ENCODE data around the gene ADRM1. TPM values are rescaled to one million over a fixed set of nuclear protein-coding genes. Genes with fewer than 3 reads are reported as not detected.

Gene ADRM1
- total RNA-seq, 5 donors from 2014 or later (not counting 1 experiment from before 2014, with no cell fraction given), result 44.7 to 80.3 (median 72.9) TPM

DNA sequence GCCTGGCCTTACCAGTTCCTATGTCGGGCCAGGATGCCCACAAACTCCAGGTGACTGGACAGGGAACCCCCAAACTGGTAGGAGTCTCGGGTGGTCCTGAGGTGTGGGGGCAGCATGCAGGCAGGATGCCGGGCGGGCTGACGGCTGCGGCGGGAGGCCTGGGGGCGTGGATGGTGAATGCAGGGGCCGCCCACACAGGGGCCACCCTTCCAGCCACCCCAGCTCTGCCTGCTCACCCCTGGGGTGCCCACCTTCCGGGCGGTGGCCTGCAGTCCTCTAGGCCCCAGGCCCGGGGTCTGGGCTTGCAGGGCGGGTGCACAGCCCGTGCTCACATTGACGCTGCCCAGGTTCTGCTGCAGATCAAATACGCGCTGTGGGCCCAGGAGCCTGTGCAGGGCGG lies 8.4 kb downstream of the ADRM1 start:
- peaks cover 8% of the 10 kb centered on the region for H3K36me3 Mint-ChIP-seq
- H3K4me1 Mint-ChIP-seq, result no peaks in the 10 kb centered on the region
- ATAC-seq (replicated peaks in 1 of 4), result no peak
- DNase-seq, result no peak
- WGBS (ENCODE audit: insufficient coverage), result 93% methylated on average over 13 of the region's 18 CpGs
- Histone ChIP-seq H3K4me3 (ENCODE audit: control insufficient read depth in 1 of 2, extremely low read depth in 1 of 2, low read length in 1 of 2) (no peak overlapping the region), H3K36me3 (ENCODE audit: control insufficient read depth in 2 of 2, extremely low read depth in 1 of 2, insufficient read depth in 1 of 2, low read length in 1 of 2) (peaks cover 17 to 31% of the 10 kb centered on the region in 2 donors), H3K4me1 (ENCODE audit: control insufficient read depth in 1 of 2, extremely low read depth in 1 of 2, insufficient read depth in 2 of 2, low read length in 2 of 2) (peaks cover 0 to 7% of the 10 kb centered on the region in 2 experiments), H3K27ac (ENCODE audit: low read length) (no peak overlapping the region), H3K9me3 (no peaks in the 10 kb centered on the region), H3K27me3 (replicated peaks in 1 of 2; ENCODE audit: control insufficient read depth in 2 of 2, extremely low read depth in 1 of 2, insufficient read depth in 2 of 2, low read length in 1 of 2) (no peaks in the 10 kb centered on the region)
- H3K4me3 Mint-ChIP-seq, result no peak overlapping the region
- no peaks in the 10 kb centered on the region for H3K27me3 Mint-ChIP-seq
- no peak overlapping the region for H3K27ac Mint-ChIP-seq
- H3K9me3 Mint-ChIP-seq, result no peaks in the 10 kb centered on the region
- ChIA-PET CTCF (no interaction called here), POLR2A (no interaction called here)

- peaks cover 0 to 2% of the 10 kb centered on the region in 2 experiments for H3K4me1 ChIP-seq (ENCODE audit: control insufficient read depth in 1 of 2, extremely low read depth in 1 of 2, insufficient read depth in 2 of 2, low read length in 2 of 2)
- ChIA-PET CTCF (no interaction called here), POLR2A (no interaction called here)
- no peak overlapping the region for H3K4me3 ChIP-seq (ENCODE audit: control insufficient read depth in 1 of 2, extremely low read depth in 1 of 2, low read length in 1 of 2)
- no peak for DNase-seq
- no peak overlapping the region for H3K27ac ChIP-seq (ENCODE audit: low read length)
- H3K27ac Mint-ChIP-seq, result no peak overlapping the region
- H3K36me3 Mint-ChIP-seq, result peaks cover 8% of the 10 kb centered on the region
- no peaks in the 10 kb centered on the region for H3K27me3 ChIP-seq (replicated peaks in 1 of 2; ENCODE audit: control insufficient read depth in 2 of 2, extremely low read depth in 1 of 2, insufficient read depth in 2 of 2, low read length in 1 of 2)
- no peaks in the 10 kb centered on the region for H3K9me3 ChIP-seq
- no peaks in the 10 kb centered on the region for H3K27me3 Mint-ChIP-seq
- H3K4me3 Mint-ChIP-seq, result no peak overlapping the region
- H3K9me3 Mint-ChIP-seq, result no peaks in the 10 kb centered on the region
- H3K4me1 Mint-ChIP-seq, result no peaks in the 10 kb centered on the region
- WGBS (ENCODE audit: insufficient coverage), result 92% methylated on average over 57 of the region's 60 CpGs
- ATAC-seq (replicated peaks in 1 of 4), result no peak
- H3K36me3 ChIP-seq (ENCODE audit: control insufficient read depth in 2 of 2, extremely low read depth in 1 of 2, insufficient read depth in 1 of 2, low read length in 1 of 2), result peaks cover 11 to 22% of the 10 kb centered on the region in 2 donors
Observed at GRCh38 chr20:62311832-62312661, 9.2 kb downstream of the ADRM1 start.

GRCh38 chr20:62312662-62312977 lies 9.8 kb downstream of the ADRM1 start:
- 91% methylated on average over 16 of the region's 16 CpGs for WGBS (ENCODE audit: insufficient coverage)
- Mint-ChIP-seq H3K4me1 (no peaks in the 10 kb centered on the region), H3K27me3 (no peaks in the 10 kb centered on the region), H3K4me3 (no peak overlapping the region), H3K27ac (no peak overlapping the region), H3K36me3 (peaks cover 8% of the 10 kb centered on the region), H3K9me3 (no peaks in the 10 kb centered on the region)
- peaks cover 0 to 2% of the 10 kb centered on the region in 2 experiments for H3K4me1 ChIP-seq (ENCODE audit: control insufficient read depth in 1 of 2, extremely low read depth in 1 of 2, insufficient read depth in 2 of 2, low read length in 2 of 2)
- H3K9me3 ChIP-seq, result no peaks in the 10 kb centered on the region
- no peaks in the 10 kb centered on the region for H3K27me3 ChIP-seq (replicated peaks in 1 of 2; ENCODE audit: control insufficient read depth in 2 of 2, extremely low read depth in 1 of 2, insufficient read depth in 2 of 2, low read length in 1 of 2)
- POLR2A ChIA-PET, result no interaction called here
- DNase-seq, result no peak
- peaks cover 6 to 16% of the 10 kb centered on the region in 2 donors for H3K36me3 ChIP-seq (ENCODE audit: control insufficient read depth in 2 of 2, extremely low read depth in 1 of 2, insufficient read depth in 1 of 2, low read length in 1 of 2)
- H3K27ac ChIP-seq (ENCODE audit: low read length), result no peak overlapping the region
- no peak overlapping the region for H3K4me3 ChIP-seq (ENCODE audit: control insufficient read depth in 1 of 2, extremely low read depth in 1 of 2, low read length in 1 of 2)
- CTCF ChIA-PET, result no interaction called here
- ATAC-seq (replicated peaks in 1 of 4), result no peak

- peaks cover 0 to 2% of the 10 kb centered on the region in 2 experiments for H3K4me1 ChIP-seq (ENCODE audit: control insufficient read depth in 1 of 2, extremely low read depth in 1 of 2, insufficient read depth in 2 of 2, low read length in 2 of 2)
- ChIA-PET POLR2A (no interaction called here), CTCF (no interaction called here)
- WGBS (ENCODE audit: insufficient coverage), result 89% methylated on average over 19 of the region's 26 CpGs
- H3K36me3 ChIP-seq (ENCODE audit: control insufficient read depth in 2 of 2, extremely low read depth in 1 of 2, insufficient read depth in 1 of 2, low read length in 1 of 2), result peaks cover 2 to 12% of the 10 kb centered on the region in 2 donors
- H3K27me3 ChIP-seq (replicated peaks in 1 of 2; ENCODE audit: control insufficient read depth in 2 of 2, extremely low read depth in 1 of 2, insufficient read depth in 2 of 2, low read length in 1 of 2), result no peaks in the 10 kb centered on the region
- no peaks in the 10 kb centered on the region for H3K9me3 Mint-ChIP-seq
- H3K9me3 ChIP-seq, result no peaks in the 10 kb centered on the region
- no peak overlapping the region for H3K4me3 ChIP-seq (ENCODE audit: control insufficient read depth in 1 of 2, extremely low read depth in 1 of 2, low read length in 1 of 2)
- no peak overlapping the region for H3K4me3 Mint-ChIP-seq
- ATAC-seq (replicated peaks in 1 of 4), result no peak
- no peaks in the 10 kb centered on the region for H3K4me1 Mint-ChIP-seq
- H3K36me3 Mint-ChIP-seq, result peaks cover 8% of the 10 kb centered on the region
- H3K27ac Mint-ChIP-seq, result no peak overlapping the region
- no peak overlapping the region for H3K27ac ChIP-seq (ENCODE audit: low read length)
- no peaks in the 10 kb centered on the region for H3K27me3 Mint-ChIP-seq
- no peak for DNase-seq
Observed at GRCh38 chr20:62313021-62313420, 10.2 kb downstream of the ADRM1 start.

DNA sequence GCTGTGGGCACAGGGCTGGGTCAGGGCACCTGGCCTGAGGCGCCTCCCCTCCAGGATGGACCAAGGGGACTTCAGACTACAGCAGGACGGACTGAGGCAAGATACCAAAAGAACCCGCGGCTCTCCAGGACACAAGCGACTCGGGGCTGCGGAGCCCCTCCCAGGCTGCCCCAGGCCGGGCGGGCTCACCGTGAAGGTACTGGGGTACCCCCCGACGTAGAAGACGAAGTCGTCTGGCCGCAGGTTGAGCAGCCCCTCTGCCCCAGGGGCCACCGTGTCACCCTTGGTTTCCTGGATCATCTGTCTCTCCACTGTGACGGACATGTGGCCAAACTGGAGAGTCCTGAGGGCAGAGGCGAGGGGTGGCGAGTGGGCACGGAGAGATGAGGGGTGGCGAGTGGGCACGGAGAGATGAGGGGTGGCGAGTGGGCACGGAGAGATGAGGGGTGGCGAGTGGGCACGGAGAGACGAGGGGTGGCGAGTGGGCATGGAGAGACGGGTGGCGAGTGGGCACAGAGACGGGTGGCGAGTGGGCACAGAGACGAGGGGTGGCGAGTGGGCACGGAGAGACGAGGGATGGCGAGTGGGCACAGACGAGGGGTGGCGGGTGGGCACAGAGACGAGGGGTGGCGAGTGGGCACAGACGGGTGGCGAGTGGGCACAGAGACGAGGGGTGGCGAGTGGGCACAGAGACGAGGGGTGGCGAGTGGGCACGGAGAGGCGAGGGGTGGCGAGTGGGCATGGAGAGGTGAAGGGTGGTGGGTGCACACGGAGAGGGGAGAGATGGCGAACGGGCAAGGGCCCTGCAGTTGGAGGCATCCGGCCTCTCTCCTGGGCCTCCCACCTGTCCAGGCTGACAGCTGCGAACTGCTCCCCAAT lies 10.9 kb downstream of the ADRM1 start:
- 92% methylated on average over 46 of the region's 55 CpGs for WGBS (ENCODE audit: insufficient coverage)

DNA sequence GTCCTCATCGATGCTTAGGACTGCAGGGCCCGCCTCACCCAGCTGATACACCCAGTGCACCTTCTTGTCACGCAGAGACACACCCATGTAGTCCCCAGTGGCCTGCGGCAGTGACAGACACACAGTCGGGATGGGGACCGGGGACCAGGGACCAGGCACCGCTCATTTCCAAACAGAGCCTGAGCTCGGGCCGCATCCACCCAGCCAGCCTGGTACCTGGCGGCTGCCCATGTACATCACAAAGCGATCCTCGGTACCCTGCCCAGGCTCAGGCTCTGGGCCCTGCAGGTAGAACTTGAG lies 11.5 kb downstream of the ADRM1 start:
- Mint-ChIP-seq H3K9me3 (no peaks in the 10 kb centered on the region), H3K36me3 (no peaks in the 10 kb centered on the region), H3K4me1 (no peaks in the 10 kb centered on the region), H3K4me3 (no peak overlapping the region), H3K27ac (no peak overlapping the region), H3K27me3 (no peaks in the 10 kb centered on the region)
- H3K4me1 ChIP-seq (ENCODE audit: control insufficient read depth in 1 of 2, extremely low read depth in 1 of 2, insufficient read depth in 2 of 2, low read length in 2 of 2), result peaks cover 0 to 2% of the 10 kb centered on the region in 2 experiments
- ATAC-seq (replicated peaks in 1 of 4) (no peak), DNase-seq (no peak)
- no peaks in the 10 kb centered on the region for H3K9me3 ChIP-seq
- no peaks in the 10 kb centered on the region for H3K27me3 ChIP-seq (replicated peaks in 1 of 2; ENCODE audit: control insufficient read depth in 2 of 2, extremely low read depth in 1 of 2, insufficient read depth in 2 of 2, low read length in 1 of 2)
- H3K27ac ChIP-seq (ENCODE audit: low read length), result no peak overlapping the region
- H3K36me3 ChIP-seq (ENCODE audit: control insufficient read depth in 2 of 2, extremely low read depth in 1 of 2, insufficient read depth in 1 of 2, low read length in 1 of 2), result peaks cover 0 to under 1% of the 10 kb centered on the region in 2 donors
- ChIA-PET POLR2A (no interaction called here), CTCF (no interaction called here)
- no peak overlapping the region for H3K4me3 ChIP-seq (ENCODE audit: control insufficient read depth in 1 of 2, extremely low read depth in 1 of 2, low read length in 1 of 2)
- WGBS (ENCODE audit: insufficient coverage), result 91% methylated on average over 12 of the region's 12 CpGs

More for the DNA sequence above, 10.9 kb downstream of the ADRM1 start:
- H3K27me3 ChIP-seq (replicated peaks in 1 of 2; ENCODE audit: control insufficient read depth in 2 of 2, extremely low read depth in 1 of 2, insufficient read depth in 2 of 2, low read length in 1 of 2), result no peaks in the 10 kb centered on the region
- POLR2A ChIA-PET, result no interaction called here
- no peak overlapping the region for H3K4me3 ChIP-seq (ENCODE audit: control insufficient read depth in 1 of 2, extremely low read depth in 1 of 2, low read length in 1 of 2)
- Mint-ChIP-seq H3K36me3 (peaks cover 2% of the 10 kb centered on the region), H3K9me3 (no peaks in the 10 kb centered on the region), H3K4me3 (no peak overlapping the region), H3K4me1 (no peaks in the 10 kb centered on the region), H3K27ac (no peak overlapping the region), H3K27me3 (no peaks in the 10 kb centered on the region)
- ATAC-seq (replicated peaks in 1 of 4) (no peak), DNase-seq (no peak)
- H3K9me3 ChIP-seq, result no peaks in the 10 kb centered on the region
- peaks cover 0 to 2% of the 10 kb centered on the region in 2 experiments for H3K4me1 ChIP-seq (ENCODE audit: control insufficient read depth in 1 of 2, extremely low read depth in 1 of 2, insufficient read depth in 2 of 2, low read length in 2 of 2)
- H3K36me3 ChIP-seq (ENCODE audit: control insufficient read depth in 2 of 2, extremely low read depth in 1 of 2, insufficient read depth in 1 of 2, low read length in 1 of 2), result peaks cover 0 to 5% of the 10 kb centered on the region in 2 donors
- H3K27ac ChIP-seq (ENCODE audit: low read length), result no peak overlapping the region
- CTCF ChIA-PET, result no interaction called here

Data from T-cell (primary cell).